ENCODE data around the gene LRRC51.

DNA sequence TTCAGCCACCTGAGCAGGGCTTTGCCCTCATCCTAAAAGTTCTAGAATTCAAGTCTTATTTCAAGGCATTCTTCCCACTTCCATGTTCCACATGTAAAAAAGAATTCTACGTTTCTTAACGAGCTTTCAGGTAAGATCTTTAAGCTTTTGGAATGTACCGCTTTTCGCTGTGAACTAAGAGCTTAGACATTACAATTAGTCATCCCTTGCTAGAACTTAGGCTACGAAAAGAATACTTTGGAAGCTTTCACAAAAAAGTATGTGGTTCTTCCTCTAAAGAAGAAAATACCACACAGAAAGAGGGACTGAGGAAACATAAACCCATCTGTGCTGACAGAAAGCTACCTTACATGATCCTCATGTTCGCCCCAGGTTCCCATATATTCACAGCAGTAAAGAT lies 2.2 kb upstream of the LRRC51 start:
- TF ChIP-seq, protein P1, sequence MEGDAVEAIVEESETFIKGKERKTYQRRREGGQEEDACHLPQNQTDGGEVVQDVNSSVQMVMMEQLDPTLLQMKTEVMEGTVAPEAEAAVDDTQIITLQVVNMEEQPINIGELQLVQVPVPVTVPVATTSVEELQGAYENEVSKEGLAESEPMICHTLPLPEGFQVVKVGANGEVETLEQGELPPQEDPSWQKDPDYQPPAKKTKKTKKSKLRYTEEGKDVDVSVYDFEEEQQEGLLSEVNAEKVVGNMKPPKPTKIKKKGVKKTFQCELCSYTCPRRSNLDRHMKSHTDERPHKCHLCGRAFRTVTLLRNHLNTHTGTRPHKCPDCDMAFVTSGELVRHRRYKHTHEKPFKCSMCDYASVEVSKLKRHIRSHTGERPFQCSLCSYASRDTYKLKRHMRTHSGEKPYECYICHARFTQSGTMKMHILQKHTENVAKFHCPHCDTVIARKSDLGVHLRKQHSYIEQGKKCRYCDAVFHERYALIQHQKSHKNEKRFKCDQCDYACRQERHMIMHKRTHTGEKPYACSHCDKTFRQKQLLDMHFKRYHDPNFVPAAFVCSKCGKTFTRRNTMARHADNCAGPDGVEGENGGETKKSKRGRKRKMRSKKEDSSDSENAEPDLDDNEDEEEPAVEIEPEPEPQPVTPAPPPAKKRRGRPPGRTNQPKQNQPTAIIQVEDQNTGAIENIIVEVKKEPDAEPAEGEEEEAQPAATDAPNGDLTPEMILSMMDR (IDR thresholded peaks at IDR 0.05; ENCODE audit: low read depth, low read length): no peak
- no peak for TF ChIP-seq POLR2A (IDR thresholded peaks at IDR 0.05; ENCODE audit: extremely low read depth, insufficient read length)
- TF ChIP-seq, protein P2, sequence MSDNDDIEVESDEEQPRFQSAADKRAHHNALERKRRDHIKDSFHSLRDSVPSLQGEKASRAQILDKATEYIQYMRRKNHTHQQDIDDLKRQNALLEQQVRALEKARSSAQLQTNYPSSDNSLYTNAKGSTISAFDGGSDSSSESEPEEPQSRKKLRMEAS (IDR thresholded peaks at IDR 0.05; ENCODE audit: low read depth, low read length): no peak

Measured in NB4 (cell line).